HG02642 (cell line): ENCODE measurements around the gene TMEM80.
"Not testable (repeated sequence)": the region's sequence is repeated elsewhere in the genome, so short reads cannot be mapped to it uniquely, and the experiment has no call there.

ENCODE experiments used
- ATAC-seq: cut with Tn5 transposase; IDR thresholded peaks from one replicate; pipeline ENCODE4 v1.9.1; 2021; ENCODE audit warnings: mild to moderate bottlenecking; ENCODE audit not compliant: unreplicated experiment, poor library complexity

The TMEM80 gene

GRCh38 chr11:695538-696248 is at the start of gene TMEM80:
Gene TMEM80, plus strand, starts transcription at chr11:695816. Its CDS starts 12 bp downstream, at chr11:695828.
- peak; percentile 76 for ATAC-seq

- ATAC-seq: no peak
Observed at GRCh38 chr11:646214-646613, 49.4 kb upstream of the TMEM80 start.

GRCh38 chr11:647672-648158 is 47.9 kb upstream of the TMEM80 start:
- ATAC-seq: not testable (repeated sequence)

- no peak for ATAC-seq
Observed at GRCh38 chr11:650482-650881, 45.1 kb upstream of the TMEM80 start.

- not testable (repeated sequence) for ATAC-seq
Observed at GRCh38 chr11:653136-653535, 42.5 kb upstream of the TMEM80 start.

- no peak for ATAC-seq
Observed at GRCh38 chr11:653837-654236, 41.8 kb upstream of the TMEM80 start.

GRCh38 chr11:654444-654843 is 41.2 kb upstream of the TMEM80 start:
- ATAC-seq: not testable (repeated sequence)

- ATAC-seq: no peak
Observed at GRCh38 chr11:655036-655726, 40.4 kb upstream of the TMEM80 start.

- ATAC-seq: no peak
Observed at GRCh38 chr11:656426-656825, 39.2 kb upstream of the TMEM80 start.

- no peak for ATAC-seq
Observed at GRCh38 chr11:656866-657265, 38.8 kb upstream of the TMEM80 start.

- no peak for ATAC-seq
Observed at GRCh38 chr11:657691-658126, 37.9 kb upstream of the TMEM80 start.

- no peak for ATAC-seq
Observed at GRCh38 chr11:659532-660085, 36.0 kb upstream of the TMEM80 start.

- ATAC-seq: no peak
Observed at GRCh38 chr11:660281-660680, 35.3 kb upstream of the TMEM80 start.

- no peak for ATAC-seq
Observed at GRCh38 chr11:660681-661444, 34.8 kb upstream of the TMEM80 start.

GRCh38 chr11:662689-663274 is 32.8 kb upstream of the TMEM80 start:
- ATAC-seq: no peak

GRCh38 chr11:665062-665703 is 30.4 kb upstream of the TMEM80 start:
- no peak for ATAC-seq

- ATAC-seq: no peak
Observed at GRCh38 chr11:665704-666281, 29.8 kb upstream of the TMEM80 start.

GRCh38 chr11:673866-674265 is 21.8 kb upstream of the TMEM80 start:
- no peak for ATAC-seq

GRCh38 chr11:674406-674805 is 21.2 kb upstream of the TMEM80 start:
- no peak for ATAC-seq
